Fibroblast of pulmonary artery (primary cell): ENCODE data around the gene CPAMD8.
"Not testable (repeated sequence)": the region's sequence is repeated elsewhere in the genome, so short reads cannot be mapped to it uniquely, and the experiment has no call there.

Source experiments
- DNase-seq: peaks from one replicate; pipeline ENCODE4 v3.0.0-alpha.2; 2010; ENCODE audit warnings: low read depth
- H3K4me3 ChIP-seq: replicated peaks from 2 replicates; pipeline ENCODE4 v1.5.1; 2011; ENCODE audit warnings: low read depth, mild to moderate bottlenecking, control low read depth, low read length, moderate library complexity
- TF ChIP-seq, protein P1 (sequence below): IDR thresholded peaks from 2 replicates; pipeline ENCODE4 v1.5.1; 2011; ENCODE audit warnings: mild to moderate bottlenecking, control low read depth, low read length, inconsistent platforms; ENCODE audit errors: missing control alignments

Gene CPAMD8

GRCh38 chr19:17021328-17021727 lies 5.3 kb downstream of the CPAMD8 start:
- TF ChIP-seq, protein P1, sequence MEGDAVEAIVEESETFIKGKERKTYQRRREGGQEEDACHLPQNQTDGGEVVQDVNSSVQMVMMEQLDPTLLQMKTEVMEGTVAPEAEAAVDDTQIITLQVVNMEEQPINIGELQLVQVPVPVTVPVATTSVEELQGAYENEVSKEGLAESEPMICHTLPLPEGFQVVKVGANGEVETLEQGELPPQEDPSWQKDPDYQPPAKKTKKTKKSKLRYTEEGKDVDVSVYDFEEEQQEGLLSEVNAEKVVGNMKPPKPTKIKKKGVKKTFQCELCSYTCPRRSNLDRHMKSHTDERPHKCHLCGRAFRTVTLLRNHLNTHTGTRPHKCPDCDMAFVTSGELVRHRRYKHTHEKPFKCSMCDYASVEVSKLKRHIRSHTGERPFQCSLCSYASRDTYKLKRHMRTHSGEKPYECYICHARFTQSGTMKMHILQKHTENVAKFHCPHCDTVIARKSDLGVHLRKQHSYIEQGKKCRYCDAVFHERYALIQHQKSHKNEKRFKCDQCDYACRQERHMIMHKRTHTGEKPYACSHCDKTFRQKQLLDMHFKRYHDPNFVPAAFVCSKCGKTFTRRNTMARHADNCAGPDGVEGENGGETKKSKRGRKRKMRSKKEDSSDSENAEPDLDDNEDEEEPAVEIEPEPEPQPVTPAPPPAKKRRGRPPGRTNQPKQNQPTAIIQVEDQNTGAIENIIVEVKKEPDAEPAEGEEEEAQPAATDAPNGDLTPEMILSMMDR: no peak

GRCh38 chr19:17020823-17021222 lies 5.8 kb downstream of the CPAMD8 start:
- peak; percentile 22 for DNase-seq
- H3K4me3 ChIP-seq: no peak overlapping the region
- TF ChIP-seq, protein P1: no peak

More at GRCh38 chr19:17021328-17021727, 5.3 kb downstream of the CPAMD8 start:
- DNase-seq: peak; percentile 10
- H3K4me3 ChIP-seq: no peak overlapping the region

DNA sequence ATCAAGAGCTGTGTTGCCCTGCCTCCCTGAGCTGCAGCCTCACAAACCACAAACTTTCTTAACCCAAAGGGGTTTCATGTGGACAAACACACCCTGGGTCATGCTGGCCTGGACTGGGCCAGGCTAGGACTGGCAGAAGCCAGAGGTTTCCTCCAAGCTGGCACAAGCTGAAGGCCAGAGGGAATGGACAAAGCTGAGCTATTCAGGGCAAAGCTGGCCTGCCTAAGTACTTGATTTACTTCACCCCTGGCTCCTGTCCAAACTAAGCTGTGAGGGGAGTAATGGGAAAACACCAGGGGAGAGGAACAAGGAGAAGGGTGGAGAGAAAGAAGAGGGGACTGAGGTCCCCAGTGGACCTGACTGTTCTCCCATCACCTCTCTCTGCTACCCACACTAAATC lies 6.2 kb downstream of the CPAMD8 start:
- H3K4me3 ChIP-seq: no peak overlapping the region
- TF ChIP-seq, protein P1: no peak
- peak; percentile 14 for DNase-seq

- not testable (repeated sequence) for H3K4me3 ChIP-seq, DNase-seq
These were observed 12.3 kb downstream of the CPAMD8 start for GRCh38 chr19:17014212-17014861.

DNA sequence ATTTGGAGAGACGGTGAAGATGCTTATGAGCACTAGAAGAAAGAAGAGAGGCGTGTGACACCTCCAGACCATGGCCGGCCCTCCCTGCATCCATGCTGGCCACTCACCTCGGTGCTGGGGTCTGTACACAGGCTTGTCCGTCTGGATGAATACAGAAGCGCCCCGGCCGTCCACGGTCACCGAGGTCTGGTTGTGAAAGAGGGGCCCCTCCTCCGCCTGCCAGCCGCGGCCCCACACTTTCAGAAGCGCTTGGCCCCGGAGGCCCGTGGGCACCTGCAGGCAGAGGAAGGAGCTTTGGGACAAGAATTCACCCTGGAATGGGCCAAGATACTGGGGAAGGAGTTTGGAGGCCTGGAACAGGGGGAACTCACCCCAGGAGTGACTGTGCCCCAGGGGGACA lies 15.1 kb downstream of the CPAMD8 start:
- DNase-seq: no peak
- H3K4me3 ChIP-seq: no peak overlapping the region
- TF ChIP-seq, protein P1: no peak

DNA sequence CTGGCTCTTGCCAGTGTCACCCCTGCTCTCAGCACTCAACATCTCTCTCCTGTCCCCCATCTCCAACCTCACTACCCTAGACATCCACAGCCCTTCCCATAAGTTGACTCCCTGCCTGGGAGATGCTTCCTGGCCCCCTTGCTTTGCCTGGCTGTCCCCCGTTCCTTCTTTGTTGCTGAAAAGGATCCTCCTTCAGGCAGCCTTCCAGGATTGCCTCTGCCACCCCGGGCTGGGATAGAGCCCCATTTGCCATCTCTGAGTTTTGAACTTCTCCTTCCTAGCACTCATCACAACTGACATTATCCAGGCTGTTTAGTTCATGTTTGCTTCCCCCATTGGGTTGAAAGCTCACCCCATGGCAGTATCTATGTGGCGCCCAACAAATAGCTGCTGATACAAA lies 20.0 kb downstream of the CPAMD8 start:
- no peak overlapping the region for H3K4me3 ChIP-seq
- TF ChIP-seq, protein P1: no peak
- DNase-seq: no peak

DNA sequence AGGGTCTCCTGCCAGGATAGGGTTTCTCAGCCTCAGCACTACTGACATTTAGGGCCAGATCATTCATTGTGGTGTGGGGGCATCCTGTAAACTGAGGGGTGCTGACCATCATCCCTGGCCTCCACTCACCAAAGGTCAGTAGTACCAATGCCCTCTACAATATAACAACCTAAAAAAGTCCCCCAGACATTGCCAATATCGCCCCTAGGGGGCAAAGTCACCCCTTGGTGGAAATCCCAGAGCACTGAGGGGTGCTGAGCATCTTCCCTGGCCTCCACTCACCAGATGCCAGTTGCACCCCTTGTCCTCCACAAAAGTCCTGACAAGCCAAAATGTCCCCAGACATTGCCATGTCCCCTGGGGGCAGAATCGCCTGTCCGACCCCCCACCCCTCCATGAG lies 21.6 kb downstream of the CPAMD8 start:
- no peak for DNase-seq
- TF ChIP-seq, protein P1: no peak
- H3K4me3 ChIP-seq: no peak overlapping the region
